IMR-90 (cell line): ENCODE data around the gene ARX. TPM values are rescaled to one million over a fixed set of nuclear protein-coding genes. Genes with fewer than 3 reads are reported as not detected.

Experiments used
- ATAC-seq: fragments of 200-7000 bp; cut with Tn5 transposase; 2 replicates; pipeline ENCODE4 v1.9.1; 2020; ENCODE audit warnings: low read depth, mild to moderate bottlenecking, moderate library complexity
- BruUV-seq: library from RNA; stranded (reverse); fragments of 400-500 nt; replicated peaks from 2 replicates; lab custom pipeline; 2021; lab: Mats Ljungman, UMichigan
- CTCF ChIA-PET: fragments of 300-600 bp; formaldehyde crosslinking; extraction: SDS; loops from one replicate; lab custom pipeline; 2021; ENCODE audit warnings: antibody characterized with exemption; lab: Yijun Ruan, JAX
- POLR2A ChIA-PET: fragments of 300-600 bp; sonication (Branson Sonifier 250); formaldehyde crosslinking; loops from one replicate; lab custom pipeline; 2022; ENCODE audit warnings: antibody characterized with exemption; ENCODE audit not compliant: unreplicated experiment; lab: Charles Lee
- DNase-seq: peaks from one replicate; pipeline ENCODE4 v3.0.0; 2013
- H2AFZ ChIP-seq: replicated peaks from 2 replicates; pipeline ENCODE3; 2013; ENCODE audit warnings: low read length, mild to moderate bottlenecking; ENCODE audit not compliant: poor library complexity
- H2AK5ac ChIP-seq: 2 replicates; pipeline ENCODE4 v1.6.1; 2013; ENCODE audit warnings: low read depth, low read length, inconsistent platforms
- H2AK9ac ChIP-seq: replicated peaks from 2 replicates; pipeline ENCODE3; 2013; ENCODE audit warnings: mild to moderate bottlenecking, low read depth, low read length, moderate library complexity; ENCODE audit not compliant: poor library complexity
- H2BK120ac ChIP-seq: 2 replicates; pipeline ENCODE4 v1.6.1; 2013; ENCODE audit warnings: low read depth, low read length, inconsistent platforms
- H2BK15ac ChIP-seq: 3 replicates; pipeline ENCODE4 v1.6.1; 2013; ENCODE audit warnings: low read depth, low read length, inconsistent platforms
- H2BK20ac ChIP-seq: 2 replicates; pipeline ENCODE4 v1.6.1; 2013; ENCODE audit warnings: low read depth, mild to moderate bottlenecking, inconsistent platforms, low read length, moderate library complexity
- H2BK5ac ChIP-seq: 2 replicates; pipeline ENCODE4 v1.6.1; 2013; ENCODE audit warnings: mild to moderate bottlenecking, low read depth, low read length, inconsistent platforms; ENCODE audit not compliant: poor library complexity, severe bottlenecking
- H3K14ac ChIP-seq: replicated peaks from 2 replicates; pipeline ENCODE4 v1.6.1; 2013; ENCODE audit warnings: low read depth, low read length, inconsistent platforms
- H3K18ac ChIP-seq: 2 replicates; pipeline ENCODE4 v1.6.1; 2013; ENCODE audit warnings: low read depth, low read length, control low read depth
- H3K23ac ChIP-seq: 2 replicates; pipeline ENCODE4 v1.6.1; 2013; ENCODE audit warnings: low read depth, low read length, inconsistent platforms
- H3K27ac ChIP-seq: 2 replicates; pipeline ENCODE4 v1.5.1; 2013; ENCODE audit warnings: mild to moderate bottlenecking, control low read depth, low read length; ENCODE audit not compliant: insufficient read depth
- H3K27me3 ChIP-seq: 2 replicates; pipeline ENCODE4 v1.6.1; 2013; ENCODE audit warnings: low read length; ENCODE audit not compliant: control insufficient read depth, insufficient read depth
- H3K36me3 ChIP-seq: 2 replicates; pipeline ENCODE4 v1.6.1; 2013; ENCODE audit warnings: low read length, mixed read lengths; ENCODE audit not compliant: control insufficient read depth, insufficient read depth
- H3K4ac ChIP-seq: 2 replicates; pipeline ENCODE4 v1.6.1; 2013; ENCODE audit warnings: low read depth, low read length, inconsistent platforms
- H3K4me1 ChIP-seq: 2 replicates; pipeline ENCODE4 v1.6.1; 2013; ENCODE audit warnings: low read length, mixed read lengths; ENCODE audit not compliant: control insufficient read depth, insufficient read depth
- H3K4me2 ChIP-seq: 2 replicates; pipeline ENCODE4 v1.6.1; 2013; ENCODE audit warnings: low read depth, mild to moderate bottlenecking, control low read depth, low read length, moderate library complexity
- H3K4me3 ChIP-seq: 2 replicates; pipeline ENCODE4 v1.5.1; 2013; ENCODE audit warnings: low read depth, mild to moderate bottlenecking, control low read depth, low read length, moderate library complexity; ENCODE audit not compliant: insufficient read depth
- H3K56ac ChIP-seq: 2 replicates; pipeline ENCODE4 v1.6.1; 2013; ENCODE audit warnings: low read length, inconsistent platforms; ENCODE audit not compliant: insufficient read depth; ENCODE audit errors: extremely low read depth
- H3K79me1 ChIP-seq, 2 experiments: 2 replicates each; pipeline ENCODE4 v1.6.1; 2013; ENCODE audit warnings: low read length in 2 of 2, inconsistent platforms in 1 of 2, low read depth in 1 of 2
- H3K9ac ChIP-seq: 2 replicates; pipeline ENCODE4 v1.6.1; 2013; ENCODE audit warnings: low read depth, low read length, control low read depth
- H3K9me1 ChIP-seq: 2 replicates; pipeline ENCODE4 v1.6.1; 2013; ENCODE audit warnings: low read length, inconsistent platforms; ENCODE audit not compliant: insufficient read depth
- H3K9me3 ChIP-seq: 2 replicates; pipeline ENCODE4 v1.6.1; 2013; ENCODE audit warnings: low read length; ENCODE audit not compliant: control insufficient read depth, insufficient read depth
- H4K20me1 ChIP-seq: 2 replicates; pipeline ENCODE4 v1.6.1; 2013; ENCODE audit warnings: low read length, inconsistent platforms; ENCODE audit not compliant: insufficient read depth
- H4K5ac ChIP-seq: 2 replicates; pipeline ENCODE4 v1.6.1; 2013; ENCODE audit warnings: mild to moderate bottlenecking, low read depth, low read length, control low read depth
- H4K8ac ChIP-seq, 2 experiments: 2 replicates each; pipeline ENCODE4 v1.6.1; 2013; ENCODE audit warnings: low read depth in 2 of 2, low read length in 2 of 2, control low read depth in 1 of 2, inconsistent platforms in 1 of 2
- H4K91ac ChIP-seq: 2 replicates; pipeline ENCODE4 v1.6.1; 2013; ENCODE audit warnings: low read depth, low read length, inconsistent platforms; ENCODE audit not compliant: insufficient read depth
- BHLHE40 ChIP-seq: fragments of 150-350 bp; IDR thresholded peaks from 2 replicates; pipeline ENCODE4 v1.6.1; 2016; ENCODE audit warnings: mild to moderate bottlenecking, low read depth, low read length
- CHD1 ChIP-seq: IDR thresholded peaks from 2 replicates; pipeline ENCODE4 v1.6.1; 2012; ENCODE audit warnings: low read depth, low read length, improper control_type of control experiment
- MXI1 ChIP-seq: IDR thresholded peaks from 2 replicates; pipeline ENCODE4 v1.6.1; 2012; ENCODE audit warnings: low read depth, mild to moderate bottlenecking, low read length, moderate library complexity, borderline replicate concordance
- RAD21 ChIP-seq: IDR thresholded peaks from 2 replicates; pipeline ENCODE4 v1.6.1; 2012; ENCODE audit warnings: low read length, improper control_type of control experiment
- RFX5 ChIP-seq: IDR thresholded peaks from 2 replicates; pipeline ENCODE4 v1.8.0; 2012; ENCODE audit warnings: low read depth, mild to moderate bottlenecking, low read length, moderate library complexity
- WGBS, 2 experiments: methylation state at CpG; one replicate each; pipeline versions ENCODE4 v1.1.5 to v1.1.7; 2013; ENCODE audit warnings: missing lambda C conversion rate in 2 of 2; ENCODE audit not compliant: insufficient read length in 1 of 2; ENCODE audit errors: extremely low coverage in 2 of 2; 5-methylcytosine and 5-hydroxymethylcytosine counted together
- dilution Hi-C: fragments of 300-500 bp; cut with HindIII; formaldehyde crosslinking; loops from one replicate; pipeline ENCODE4 v1.14.3; 2018; ENCODE audit warnings: low sequenced_read_pairs; ENCODE audit not compliant: unreplicated experiment
- in situ Hi-C: fragments of 300-500 bp; cut with MboI; formaldehyde crosslinking; loops from 3 replicates; pipeline ENCODE4 v1.14.3; 2019; ENCODE audit warnings: low sequenced_read_pairs, inconsistent platforms, mixed read lengths
- intact Hi-C: fragments of 100-400 bp; cut with micrococcal nuclease; formaldehyde crosslinking; loops from 2 replicates; pipeline ENCODE4 v1.10.0; 2022
- polyA plus RNA-seq, 3 experiments: library from polyadenylated mRNA; depleted of rRNA; stranded (reverse); fragments of >200 nt; gene quantifications; 2 replicates each; pipeline ENCODE4 v1.2.3, GENCODE V29; 2012; ENCODE audit warnings: low replicate concordance in 1 of 3
- total RNA-seq: library from RNA; depleted of rRNA; stranded (reverse); fragments of >200 nt; gene quantifications from 2 replicates; pipeline ENCODE4 v1.2.3, GENCODE V29; 2012
- TF ChIP-seq, protein P1 (sequence below): conservative IDR thresholded peaks from 2 replicates; pipeline ENCODE4 v1.5.1; 2012; ENCODE audit warnings: mild to moderate bottlenecking, low read depth, low read length, improper control_type of control experiment
- TF ChIP-seq, protein P2 (sequence below): fragments of 150-350 bp; IDR thresholded peaks from 2 replicates; pipeline ENCODE4 v1.6.1; 2016; ENCODE audit warnings: low read depth, mild to moderate bottlenecking, low read length, moderate library complexity, borderline replicate concordance

The ARX gene
- total and polyA plus RNA-seq, 2 of the 4 experiments (the other 2 are of a cell fraction) = not detected

- TF ChIP-seq, protein P1, sequence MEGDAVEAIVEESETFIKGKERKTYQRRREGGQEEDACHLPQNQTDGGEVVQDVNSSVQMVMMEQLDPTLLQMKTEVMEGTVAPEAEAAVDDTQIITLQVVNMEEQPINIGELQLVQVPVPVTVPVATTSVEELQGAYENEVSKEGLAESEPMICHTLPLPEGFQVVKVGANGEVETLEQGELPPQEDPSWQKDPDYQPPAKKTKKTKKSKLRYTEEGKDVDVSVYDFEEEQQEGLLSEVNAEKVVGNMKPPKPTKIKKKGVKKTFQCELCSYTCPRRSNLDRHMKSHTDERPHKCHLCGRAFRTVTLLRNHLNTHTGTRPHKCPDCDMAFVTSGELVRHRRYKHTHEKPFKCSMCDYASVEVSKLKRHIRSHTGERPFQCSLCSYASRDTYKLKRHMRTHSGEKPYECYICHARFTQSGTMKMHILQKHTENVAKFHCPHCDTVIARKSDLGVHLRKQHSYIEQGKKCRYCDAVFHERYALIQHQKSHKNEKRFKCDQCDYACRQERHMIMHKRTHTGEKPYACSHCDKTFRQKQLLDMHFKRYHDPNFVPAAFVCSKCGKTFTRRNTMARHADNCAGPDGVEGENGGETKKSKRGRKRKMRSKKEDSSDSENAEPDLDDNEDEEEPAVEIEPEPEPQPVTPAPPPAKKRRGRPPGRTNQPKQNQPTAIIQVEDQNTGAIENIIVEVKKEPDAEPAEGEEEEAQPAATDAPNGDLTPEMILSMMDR = no peak
Measured at GRCh38 chrX:25010784-25011588, 4.8 kb downstream of the ARX start (continued).

DNA sequence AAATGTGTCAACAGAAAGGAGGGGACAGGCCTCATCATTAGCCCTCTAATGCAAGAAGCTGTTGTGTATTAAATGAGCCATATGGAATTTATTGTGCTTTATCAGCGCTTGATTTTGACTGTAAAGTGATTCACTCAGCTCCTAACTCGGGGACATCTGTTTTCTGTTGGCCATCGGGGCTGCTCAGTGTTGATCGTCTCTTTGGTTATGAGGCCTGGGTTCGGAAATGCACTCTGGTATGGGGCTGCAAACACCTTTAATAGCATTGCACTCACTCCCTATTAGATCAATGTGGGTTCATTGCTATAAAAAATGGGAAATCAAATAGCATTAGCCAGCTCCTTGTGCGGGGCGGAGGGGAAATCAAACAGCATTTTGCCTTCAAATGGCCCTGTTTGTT is 6.4 kb downstream of the ARX start:
- Histone ChIP-seq H3K9me3 (peaks cover 9% of the 10 kb centered on the region), H4K91ac (no peak overlapping the region), H2BK20ac (no peak overlapping the region), H3K18ac (no peak overlapping the region), H3K56ac (no peak overlapping the region), H4K20me1 (no peaks in the 10 kb centered on the region; the same call in 1 of the 2 replicates), H2BK5ac (no peak overlapping the region), H3K9ac (no peak overlapping the region), H3K79me1 (no peaks in the 10 kb centered on the region), H3K4me2 (no peak overlapping the region), H3K4me3 (no peak overlapping the region), H4K8ac (no peak overlapping the region), H3K14ac (no peak overlapping the region), H3K27ac (no peak overlapping the region), H2BK120ac (no peak overlapping the region), H3K27me3 (peaks cover 87% of the 10 kb centered on the region), H2AK9ac (no peak overlapping the region), H3K4me1 (no peaks in the 10 kb centered on the region; the same call in 1 of the 2 replicates), H3K4ac (no peak overlapping the region), H2AK5ac (no peak overlapping the region), H3K9me1 (no peaks in the 10 kb centered on the region), H4K5ac (no peak overlapping the region), H3K36me3 (no peaks in the 10 kb centered on the region), H2AFZ (no peak overlapping the region), H3K23ac (no peak overlapping the region), H2BK15ac (no peak overlapping the region)
- intact Hi-C loops (no loop called here), in situ Hi-C loops (no loop called here), dilution Hi-C loops (no loop called here)
- no peak for TF ChIP-seq RAD21
- no peak for TF ChIP-seq BHLHE40
- TF ChIP-seq RFX5 = no peak
- TF ChIP-seq, protein P2, sequence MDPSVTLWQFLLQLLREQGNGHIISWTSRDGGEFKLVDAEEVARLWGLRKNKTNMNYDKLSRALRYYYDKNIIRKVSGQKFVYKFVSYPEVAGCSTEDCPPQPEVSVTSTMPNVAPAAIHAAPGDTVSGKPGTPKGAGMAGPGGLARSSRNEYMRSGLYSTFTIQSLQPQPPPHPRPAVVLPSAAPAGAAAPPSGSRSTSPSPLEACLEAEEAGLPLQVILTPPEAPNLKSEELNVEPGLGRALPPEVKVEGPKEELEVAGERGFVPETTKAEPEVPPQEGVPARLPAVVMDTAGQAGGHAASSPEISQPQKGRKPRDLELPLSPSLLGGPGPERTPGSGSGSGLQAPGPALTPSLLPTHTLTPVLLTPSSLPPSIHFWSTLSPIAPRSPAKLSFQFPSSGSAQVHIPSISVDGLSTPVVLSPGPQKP = no peak
- no peak for TF ChIP-seq CHD1
- no peak for TF ChIP-seq MXI1
- ChIA-PET CTCF (interaction anchor here (1.2 kb wide), 1 partner anchor 11 kb away, joined by 3 read pairs; no protein-coding TSS in a partner anchor), POLR2A (no interaction called here)
- no CpG with 5 or more reads among the region's 7 CpGs for WGBS, 2 experiments
- no TSS peak for BruUV-seq
- DNase-seq = no peak
- no peak for ATAC-seq
